ENCODE measurements around the gene HDC. TPM values are rescaled to one million over a fixed set of nuclear protein-coding genes. Genes with fewer than 3 reads are reported as not detected.

Gene HDC
- total RNA-seq, 1 experiment from 2014 or later: not detected

DNA sequence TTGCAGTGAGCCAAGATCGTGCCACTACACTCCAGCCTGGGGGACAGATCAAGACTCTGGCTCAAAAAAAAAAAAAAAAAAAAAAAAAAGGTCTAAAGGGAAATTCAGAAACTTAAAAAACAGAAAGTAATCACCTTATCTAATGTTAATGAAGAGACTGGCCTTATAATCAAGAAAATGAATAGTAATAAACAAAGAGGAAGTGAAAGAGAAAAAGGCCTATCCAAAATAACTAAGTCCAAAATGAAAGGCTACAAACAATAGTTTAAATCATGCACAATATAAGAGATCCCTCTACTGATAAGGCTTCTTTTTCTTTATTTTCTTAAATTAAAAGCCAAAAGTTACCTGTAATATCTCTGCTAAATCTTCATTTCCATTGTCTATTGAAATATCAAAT, 37.1 kb upstream of the HDC start:
- BruUV-seq (replicated peaks): no TSS peak
- Mint-ChIP-seq H3K4me1 (ENCODE audit: insufficient read depth, unreplicated experiment) (no peaks in the 10 kb centered on the region), H3K27me3 (ENCODE audit: insufficient read depth, unreplicated experiment) (no peaks in the 10 kb centered on the region), H3K27ac (ENCODE audit: low read depth, unreplicated experiment) (no peak overlapping the region), H3K36me3 (ENCODE audit: insufficient read depth, unreplicated experiment) (peaks cover 49% of the 10 kb centered on the region), H3K9me3 (ENCODE audit: unreplicated experiment) (no peaks in the 10 kb centered on the region), H3K4me3 (ENCODE audit: unreplicated experiment) (no peak overlapping the region)
- CTCF ChIA-PET: interaction anchor here (0.8 to 2.5 kb wide), 2 partner anchors 121 to 154 kb away, joined by 3 to 12 read pairs; partner anchors contain the start of gene SLC27A2
- POLR2A ChIA-PET: no interaction called here
- no peak for DNase-seq (ENCODE audit: unreplicated experiment)
- TF ChIP-seq, protein P1, sequence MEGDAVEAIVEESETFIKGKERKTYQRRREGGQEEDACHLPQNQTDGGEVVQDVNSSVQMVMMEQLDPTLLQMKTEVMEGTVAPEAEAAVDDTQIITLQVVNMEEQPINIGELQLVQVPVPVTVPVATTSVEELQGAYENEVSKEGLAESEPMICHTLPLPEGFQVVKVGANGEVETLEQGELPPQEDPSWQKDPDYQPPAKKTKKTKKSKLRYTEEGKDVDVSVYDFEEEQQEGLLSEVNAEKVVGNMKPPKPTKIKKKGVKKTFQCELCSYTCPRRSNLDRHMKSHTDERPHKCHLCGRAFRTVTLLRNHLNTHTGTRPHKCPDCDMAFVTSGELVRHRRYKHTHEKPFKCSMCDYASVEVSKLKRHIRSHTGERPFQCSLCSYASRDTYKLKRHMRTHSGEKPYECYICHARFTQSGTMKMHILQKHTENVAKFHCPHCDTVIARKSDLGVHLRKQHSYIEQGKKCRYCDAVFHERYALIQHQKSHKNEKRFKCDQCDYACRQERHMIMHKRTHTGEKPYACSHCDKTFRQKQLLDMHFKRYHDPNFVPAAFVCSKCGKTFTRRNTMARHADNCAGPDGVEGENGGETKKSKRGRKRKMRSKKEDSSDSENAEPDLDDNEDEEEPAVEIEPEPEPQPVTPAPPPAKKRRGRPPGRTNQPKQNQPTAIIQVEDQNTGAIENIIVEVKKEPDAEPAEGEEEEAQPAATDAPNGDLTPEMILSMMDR (IDR thresholded peaks at IDR 0.05; ENCODE audit: unreplicated experiment): no peak
- intact Hi-C loops (cut with micrococcal nuclease): no loop called here

DNA sequence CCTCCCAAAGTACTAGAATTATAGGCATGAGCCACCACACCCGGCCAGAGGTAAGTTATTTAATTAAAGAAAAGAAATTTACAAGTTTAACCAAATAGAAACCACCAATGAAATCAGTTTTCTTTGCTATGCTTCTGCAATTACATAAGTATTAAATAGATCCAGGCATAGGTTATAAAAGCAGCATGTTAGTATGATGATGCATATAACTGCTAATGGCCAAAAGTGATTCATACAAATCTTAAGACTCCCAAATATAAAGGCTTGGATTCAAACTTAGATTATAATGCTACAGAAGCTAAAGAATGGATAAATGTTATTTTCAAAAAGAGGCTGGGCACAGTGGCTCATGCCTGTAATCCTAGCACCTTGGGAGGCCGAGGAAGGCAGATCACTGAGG, 32.8 kb upstream of the HDC start:
- H3K27ac Mint-ChIP-seq (ENCODE audit: low read depth, unreplicated experiment): no peak overlapping the region
- POLR2A ChIA-PET: no interaction called here

DNA sequence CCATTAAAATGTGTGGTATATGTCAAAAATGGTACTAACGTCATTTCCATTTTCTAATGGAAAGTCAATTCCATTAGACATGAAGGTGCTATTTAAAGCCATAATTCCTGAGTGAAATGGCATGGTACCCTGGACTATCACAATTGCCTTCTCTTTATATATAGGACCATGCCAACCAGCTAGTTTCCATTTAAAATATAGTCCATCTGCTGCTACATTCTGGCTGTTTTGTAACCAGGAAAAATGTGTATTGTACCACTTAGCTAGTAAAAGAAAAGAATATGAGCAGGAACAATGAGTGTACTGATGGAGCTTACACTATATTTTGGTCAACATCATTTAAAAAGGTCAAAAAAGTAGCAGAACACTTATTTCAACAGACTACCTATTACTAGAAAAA, 30.4 kb upstream of the HDC start:
- no TSS peak for BruUV-seq (replicated peaks)

More for the DNA sequence above, 32.8 kb upstream of the HDC start:
- H3K4me3 Mint-ChIP-seq (ENCODE audit: unreplicated experiment): no peak overlapping the region
- CTCF ChIA-PET: interaction anchor here (0.6 to 1.9 kb wide), 3 partner anchors 17 to 64 kb away, joined by 3 to 10 read pairs (median 5); no protein-coding TSS in a partner anchor
- TF ChIP-seq, protein P1 (IDR thresholded peaks at IDR 0.05; ENCODE audit: unreplicated experiment): no peak
- no peaks in the 10 kb centered on the region for H3K9me3 Mint-ChIP-seq (ENCODE audit: unreplicated experiment)
- H3K4me1 Mint-ChIP-seq (ENCODE audit: insufficient read depth, unreplicated experiment): no peaks in the 10 kb centered on the region
- BruUV-seq (replicated peaks): no TSS peak
- no peak for DNase-seq (ENCODE audit: unreplicated experiment)
- no peaks in the 10 kb centered on the region for H3K27me3 Mint-ChIP-seq (ENCODE audit: insufficient read depth, unreplicated experiment)
- peaks cover 35% of the 10 kb centered on the region for H3K36me3 Mint-ChIP-seq (ENCODE audit: insufficient read depth, unreplicated experiment)
- intact Hi-C loops (cut with micrococcal nuclease): no loop called here

DNA sequence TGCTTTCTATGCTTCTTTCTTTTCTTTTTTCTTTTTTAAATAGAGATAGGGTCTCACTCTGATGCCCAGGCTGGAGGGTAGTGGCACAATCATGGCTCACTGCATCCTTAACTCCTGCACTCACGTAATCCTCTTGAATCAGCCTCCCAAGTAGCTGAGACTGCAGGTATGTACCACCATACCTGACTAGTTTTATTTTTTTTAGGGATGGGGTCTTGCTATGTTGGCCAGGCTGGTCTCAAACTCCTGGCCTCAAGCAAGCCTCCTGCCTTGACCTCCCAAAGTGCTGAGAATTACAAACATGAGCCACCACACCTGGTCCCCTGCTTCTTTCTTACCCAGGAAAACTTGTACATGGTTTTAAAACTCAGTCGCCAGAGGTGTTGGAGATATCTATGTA, 24.2 kb upstream of the HDC start:
- Mint-ChIP-seq H3K27ac (ENCODE audit: low read depth, unreplicated experiment) (no peak overlapping the region), H3K36me3 (ENCODE audit: insufficient read depth, unreplicated experiment) (peaks cover 34% of the 10 kb centered on the region), H3K27me3 (ENCODE audit: insufficient read depth, unreplicated experiment) (no peaks in the 10 kb centered on the region), H3K9me3 (ENCODE audit: unreplicated experiment) (no peaks in the 10 kb centered on the region), H3K4me1 (ENCODE audit: insufficient read depth, unreplicated experiment) (no peaks in the 10 kb centered on the region), H3K4me3 (ENCODE audit: unreplicated experiment) (no peak overlapping the region)
- TF ChIP-seq, protein P1 (IDR thresholded peaks at IDR 0.05; ENCODE audit: unreplicated experiment): no peak
- no TSS peak for BruUV-seq (replicated peaks)
- ChIA-PET CTCF (interaction anchor here (2.5 kb wide), 1 partner anchor 26 kb away, joined by 8 read pairs; no protein-coding TSS in a partner anchor), POLR2A (no interaction called here)
- DNase-seq (ENCODE audit: unreplicated experiment): no peak
- intact Hi-C loops (cut with micrococcal nuclease): no loop called here

More for the DNA sequence above, 30.4 kb upstream of the HDC start:
- no peaks in the 10 kb centered on the region for H3K4me1 Mint-ChIP-seq (ENCODE audit: insufficient read depth, unreplicated experiment)
- CTCF ChIA-PET: interaction anchor here (0.7 to 1.2 kb wide), 2 partner anchors 20 to 102 kb away, joined by 3 read pairs; no protein-coding TSS in a partner anchor
- H3K36me3 Mint-ChIP-seq (ENCODE audit: insufficient read depth, unreplicated experiment): peaks cover 16% of the 10 kb centered on the region
- no peaks in the 10 kb centered on the region for H3K9me3 Mint-ChIP-seq (ENCODE audit: unreplicated experiment)
- DNase-seq (ENCODE audit: unreplicated experiment): no peak
- H3K4me3 Mint-ChIP-seq (ENCODE audit: unreplicated experiment): no peak overlapping the region
- TF ChIP-seq, protein P1 (IDR thresholded peaks at IDR 0.05; ENCODE audit: unreplicated experiment): no peak
- intact Hi-C loops (cut with micrococcal nuclease): no loop called here
- no peaks in the 10 kb centered on the region for H3K27me3 Mint-ChIP-seq (ENCODE audit: insufficient read depth, unreplicated experiment)
- no peak overlapping the region for H3K27ac Mint-ChIP-seq (ENCODE audit: low read depth, unreplicated experiment)
- POLR2A ChIA-PET: interaction anchor here (0.8 to 1.1 kb wide), 2 partner anchors 59 to 103 kb away, joined by 3 read pairs; partner anchors contain the start of gene GABPB1

Data from MCF 10A (cell line).